AG04450 (cell line): Measurements from ENCODE around the gene SCLT1. TPM values are rescaled to one million over a fixed set of nuclear protein-coding genes. Genes with fewer than 3 reads are reported as not detected.

Experiments used
- CTCF ChIA-PET: fragments of 300-600, 350-600 bp; formaldehyde crosslinking; extraction: SDS; loops from one replicate; lab custom pipeline; 2022; ENCODE audit warnings: antibody characterized with exemption, inconsistent platforms; lab: Charles Lee
- POLR2A ChIA-PET: fragments of 350-600 bp; formaldehyde crosslinking; extraction: SDS; loops from one replicate; lab custom pipeline; 2021; ENCODE audit warnings: antibody characterized with exemption, inconsistent platforms; lab: Yijun Ruan, JAX
- DNase-seq: peaks from one replicate; pipeline ENCODE4 v3.0.0-alpha.2; 2011; ENCODE audit warnings: low read depth, low spot score
- H3K27ac ChIP-seq: one replicate; pipeline ENCODE4 v1.5.1; 2012; ENCODE audit warnings: low read depth, low read length, control low read depth
- H3K27me3 ChIP-seq: one replicate; pipeline ENCODE4 v1.6.0; 2012; ENCODE audit warnings: low read length; ENCODE audit not compliant: control insufficient read depth, insufficient read depth
- H3K4me3 ChIP-seq: 2 replicates; pipeline ENCODE4 v1.5.1; 2011; ENCODE audit warnings: mild to moderate bottlenecking, low read depth, low read length, control low read depth
- H3K9me3 ChIP-seq: 2 replicates; pipeline ENCODE4 v1.5.1; 2012; ENCODE audit warnings: low read length; ENCODE audit not compliant: control insufficient read depth, insufficient read depth
- polyA plus RNA-seq: library from polyadenylated mRNA; depleted of rRNA; stranded (reverse); fragments of >200 nt; gene quantifications from 2 replicates; pipeline ENCODE4 v1.2.3, GENCODE V29; 2011
- TF ChIP-seq, protein P1 (sequence below): IDR thresholded peaks from 2 replicates; pipeline ENCODE4 v1.5.1; 2011; ENCODE audit warnings: low read depth, low read length, control low read depth, inconsistent platforms

Gene SCLT1
- polyA plus RNA-seq, 1 experiment, result 7.5 TPM

DNA sequence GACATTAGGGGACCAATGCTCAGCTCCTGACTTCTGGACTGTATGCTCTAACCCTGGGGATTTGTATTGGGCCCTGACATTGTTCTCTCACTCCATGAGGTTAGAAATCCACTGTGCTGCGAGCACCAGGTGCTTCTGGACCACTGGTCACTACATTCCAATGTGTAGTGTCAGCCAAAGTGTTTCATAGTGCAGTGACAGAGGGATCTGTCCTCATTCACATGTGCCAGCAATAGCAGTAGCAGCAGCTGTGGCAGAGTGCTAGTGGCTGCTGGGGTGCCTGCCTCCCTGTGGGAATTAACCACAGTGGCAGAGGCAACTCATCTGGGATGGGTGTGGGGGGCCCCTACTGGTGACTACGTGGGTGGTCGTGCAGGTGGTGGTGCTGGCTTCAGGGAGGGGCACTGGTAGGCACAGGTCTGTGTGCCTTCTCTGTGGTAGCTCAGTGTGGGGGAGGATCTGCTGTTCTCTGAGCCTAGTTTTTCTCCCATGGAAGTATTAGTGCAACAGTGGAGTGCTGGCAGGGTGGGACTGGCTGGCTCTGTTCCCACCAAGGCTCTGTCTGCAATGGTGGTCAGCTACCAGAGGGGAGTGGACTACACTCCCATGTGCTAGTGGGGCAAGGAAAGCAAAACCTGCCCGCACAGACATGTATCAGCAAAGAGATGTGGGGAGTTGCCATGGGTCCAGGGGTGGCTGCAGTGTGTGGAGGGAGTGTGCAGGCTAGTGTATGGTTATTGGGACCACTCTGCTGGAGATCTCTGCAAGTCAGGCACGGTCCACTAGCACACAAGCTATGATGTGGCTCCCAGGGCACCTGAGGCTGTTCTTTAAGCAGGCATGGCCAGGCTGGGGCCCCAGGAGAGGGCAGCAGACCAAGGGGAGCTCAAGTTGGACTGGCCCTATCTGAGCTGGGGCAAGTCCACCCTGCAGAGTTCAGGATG lies 78.5 kb downstream of the SCLT1 start:
- ChIA-PET CTCF (no interaction called here), POLR2A (no interaction called here)
- no peak overlapping the region for H3K4me3 ChIP-seq
- H3K27me3 ChIP-seq, result no peaks in the 10 kb centered on the region
- peaks cover 6% of the 10 kb centered on the region for H3K9me3 ChIP-seq
- TF ChIP-seq, protein P1, sequence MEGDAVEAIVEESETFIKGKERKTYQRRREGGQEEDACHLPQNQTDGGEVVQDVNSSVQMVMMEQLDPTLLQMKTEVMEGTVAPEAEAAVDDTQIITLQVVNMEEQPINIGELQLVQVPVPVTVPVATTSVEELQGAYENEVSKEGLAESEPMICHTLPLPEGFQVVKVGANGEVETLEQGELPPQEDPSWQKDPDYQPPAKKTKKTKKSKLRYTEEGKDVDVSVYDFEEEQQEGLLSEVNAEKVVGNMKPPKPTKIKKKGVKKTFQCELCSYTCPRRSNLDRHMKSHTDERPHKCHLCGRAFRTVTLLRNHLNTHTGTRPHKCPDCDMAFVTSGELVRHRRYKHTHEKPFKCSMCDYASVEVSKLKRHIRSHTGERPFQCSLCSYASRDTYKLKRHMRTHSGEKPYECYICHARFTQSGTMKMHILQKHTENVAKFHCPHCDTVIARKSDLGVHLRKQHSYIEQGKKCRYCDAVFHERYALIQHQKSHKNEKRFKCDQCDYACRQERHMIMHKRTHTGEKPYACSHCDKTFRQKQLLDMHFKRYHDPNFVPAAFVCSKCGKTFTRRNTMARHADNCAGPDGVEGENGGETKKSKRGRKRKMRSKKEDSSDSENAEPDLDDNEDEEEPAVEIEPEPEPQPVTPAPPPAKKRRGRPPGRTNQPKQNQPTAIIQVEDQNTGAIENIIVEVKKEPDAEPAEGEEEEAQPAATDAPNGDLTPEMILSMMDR, result no peak
- no peak overlapping the region for H3K27ac ChIP-seq
- no peak for DNase-seq

GRCh38 chr4:129008096-129008495 lies 85.2 kb downstream of the SCLT1 start:
- Histone ChIP-seq H3K27me3 (no peaks in the 10 kb centered on the region), H3K4me3 (no peak overlapping the region), H3K27ac (no peak overlapping the region), H3K9me3 (no peaks in the 10 kb centered on the region; the same call in 1 of the 2 replicates)
- ChIA-PET POLR2A (no interaction called here), CTCF (no interaction called here)
- no peak for DNase-seq
- TF ChIP-seq, protein P1, result no peak

GRCh38 chr4:128986908-128987307 lies 106.4 kb downstream of the SCLT1 start:
- no peak overlapping the region for H3K4me3 ChIP-seq
- H3K27me3 ChIP-seq, result no peaks in the 10 kb centered on the region
- H3K27ac ChIP-seq, result no peak overlapping the region
- POLR2A ChIA-PET, result no interaction called here
- DNase-seq, result no peak
- CTCF ChIA-PET, result no interaction called here
- TF ChIP-seq, protein P1, result no peak
- H3K9me3 ChIP-seq, result no peaks in the 10 kb centered on the region

DNA sequence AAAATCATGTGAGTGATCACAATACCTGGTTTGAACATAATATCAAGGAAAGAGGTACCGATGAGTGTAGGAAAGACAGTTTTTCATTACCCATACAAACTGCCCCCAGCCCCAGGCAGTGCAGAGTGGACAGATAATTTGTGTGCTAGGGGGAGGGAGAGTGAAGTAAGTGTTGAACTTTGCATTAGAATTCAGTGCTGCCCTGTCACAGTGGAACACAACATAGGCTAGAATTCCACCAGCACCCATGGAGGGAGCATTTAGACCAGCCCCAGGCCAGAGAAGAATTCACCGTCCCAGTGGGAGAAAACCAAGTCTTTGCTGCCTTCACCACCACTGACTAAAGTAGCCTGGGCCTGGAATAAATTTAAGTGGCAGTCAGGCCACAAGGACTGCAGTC lies 107.3 kb downstream of the SCLT1 start:
- ChIA-PET POLR2A (no interaction called here), CTCF (no interaction called here)
- no peaks in the 10 kb centered on the region for H3K27me3 ChIP-seq
- DNase-seq, result no peak
- TF ChIP-seq, protein P1, result no peak
- no peak overlapping the region for H3K27ac ChIP-seq
- no peak overlapping the region for H3K4me3 ChIP-seq
- no peaks in the 10 kb centered on the region for H3K9me3 ChIP-seq
